Naive thymus-derived CD8-positive, alpha-beta T cell (primary cell): ENCODE results near the gene SPN. TPM values are rescaled to one million over a fixed set of nuclear protein-coding genes. Genes with fewer than 3 reads are reported as not detected.
A peak's percentile ranks its signal among the peaks of the same experiment; 100 is the strongest.
"Not testable (repeated sequence)": the region's sequence is repeated elsewhere in the genome, so short reads cannot be mapped to it uniquely, and the experiment has no call there.

Experiments
- ATAC-seq, 2 donors: fragments of 150-1000 bp; cut with Tn5 transposase in 1 of 2; sonication (Bioruptor Pico), chemical (Tn5 transposase) in 1 of 2; 1 replicate in 1 of 2; 2 replicates in 1 of 2; pipeline ENCODE4 v1.10.0; 2021; ENCODE audit warnings: mild to moderate bottlenecking in 2 of 2, moderate library complexity in 2 of 2
- POLR2A ChIA-PET: fragments of 350-600 bp; sonication (Branson Sonifier 250); formaldehyde crosslinking; loops from one replicate; lab custom pipeline; 2021; ENCODE audit warnings: antibody characterized with exemption; lab: Charles Lee
- DNase-seq, 10 donors: peaks; one replicate each; pipeline versions ENCODE4 v3.0.0 to v3.0.0-alpha.2; 2020 to 2022
- H3K27ac Mint-ChIP-seq, 10 donors: one replicate each; pipeline ENCODE4 v1.8.0; 2020 to 2022; ENCODE audit warnings: mild to moderate bottlenecking in 10 of 10, mixed read lengths in 10 of 10, moderate library complexity in 4 of 10, inconsistent platforms in 1 of 10
- H3K27me3 Mint-ChIP-seq, 5 donors: one replicate each; pipeline ENCODE4 v1.8.0; 2021 to 2022; ENCODE audit warnings: mixed read lengths in 5 of 5
- H3K36me3 Mint-ChIP-seq, 3 donors: one replicate each; pipeline ENCODE4 v1.8.0; 2020 to 2022; ENCODE audit warnings: mixed read lengths in 3 of 3, mild to moderate bottlenecking in 2 of 3, inconsistent platforms in 1 of 3
- H3K4me1 Mint-ChIP-seq, 4 donors: one replicate each; pipeline ENCODE4 v1.8.0; 2021 to 2022; ENCODE audit warnings: mixed read lengths in 4 of 4
- H3K4me3 Mint-ChIP-seq, 10 donors: one replicate each; pipeline ENCODE4 v1.8.0; 2020 to 2022; ENCODE audit warnings: mild to moderate bottlenecking in 10 of 10, mixed read lengths in 10 of 10, moderate library complexity in 6 of 10, inconsistent platforms in 1 of 10
- H3K9me3 Mint-ChIP-seq, 9 donors: one replicate each; pipeline ENCODE4 v1.8.0; 2020 to 2022; ENCODE audit warnings: mixed read lengths in 9 of 9, mild to moderate bottlenecking in 3 of 9, inconsistent platforms in 1 of 9, moderate library complexity in 1 of 9
- polyA plus RNA-seq, 3 donors: library from polyadenylated mRNA; unstranded; fragments of 300-500 nt; fragmentation: Illumina TruSeq; gene quantifications; one replicate each; pipeline ENCODE4 v1.2.3, GENCODE V29; 2021
- total RNA-seq, 8 experiments: library from RNA in 2 of 8; stranded (reverse) in 2 of 8; gene quantifications; one replicate each; pipeline ENCODE4 v1.2.3 and lab custom pipeline; 2021 to 2026

SPN gene
- total RNA-seq (10 to 100 TPM; 91.8 to 98.4 TPM), polyA plus RNA-seq (100 to 1,000 TPM in 2 of 3 donors, 10 to 100 TPM in 1; 92.9 to 124 (median 100) TPM), total RNA-seq (lab: John Stamatoyannopoulos, UW) (40.1 to 184 (median 149) reads per million in 6 experiments)

GRCh38 chr16:29663016-29663806 lies at the start of gene SPN:
Gene SPN, plus strand, starts transcription at chr16:29663247. Its CDS starts 482 bp downstream, at chr16:29663729.
- POLR2A ChIA-PET: interaction anchor here (0.5 to 2.2 kb wide), 17 partner anchors 11 to 403 kb away, joined by 3 to 11 read pairs (median 4); partner anchors contain the start of genes ALDOA, CDIPT, KIF22 and QPRT
- ATAC-seq: peak; percentile 28 to 38
- peak within 1 kb of the TSS; percentile 93 to 99 (median 96) for H3K4me3 Mint-ChIP-seq
- peaks cover 8 to 26% (median 15%) of the 10 kb centered on the region in 3 donors for H3K36me3 Mint-ChIP-seq
- H3K27ac Mint-ChIP-seq: peak within 1 kb of the TSS; percentile 94 to 100 (median 97)
- DNase-seq: peak in 6 of 10 donors; percentile 27 to 67 (median 39)
- H3K9me3 Mint-ChIP-seq: peaks cover 0 to 4% (median 0%) of the 10 kb centered on the region in 9 donors
- H3K27me3 Mint-ChIP-seq: peaks cover 0 to 3% (median 0%) of the 10 kb centered on the region in 5 donors
- peaks cover 39 to 77% (median 68%) of the 10 kb centered on the region in 4 donors for H3K4me1 Mint-ChIP-seq

DNA sequence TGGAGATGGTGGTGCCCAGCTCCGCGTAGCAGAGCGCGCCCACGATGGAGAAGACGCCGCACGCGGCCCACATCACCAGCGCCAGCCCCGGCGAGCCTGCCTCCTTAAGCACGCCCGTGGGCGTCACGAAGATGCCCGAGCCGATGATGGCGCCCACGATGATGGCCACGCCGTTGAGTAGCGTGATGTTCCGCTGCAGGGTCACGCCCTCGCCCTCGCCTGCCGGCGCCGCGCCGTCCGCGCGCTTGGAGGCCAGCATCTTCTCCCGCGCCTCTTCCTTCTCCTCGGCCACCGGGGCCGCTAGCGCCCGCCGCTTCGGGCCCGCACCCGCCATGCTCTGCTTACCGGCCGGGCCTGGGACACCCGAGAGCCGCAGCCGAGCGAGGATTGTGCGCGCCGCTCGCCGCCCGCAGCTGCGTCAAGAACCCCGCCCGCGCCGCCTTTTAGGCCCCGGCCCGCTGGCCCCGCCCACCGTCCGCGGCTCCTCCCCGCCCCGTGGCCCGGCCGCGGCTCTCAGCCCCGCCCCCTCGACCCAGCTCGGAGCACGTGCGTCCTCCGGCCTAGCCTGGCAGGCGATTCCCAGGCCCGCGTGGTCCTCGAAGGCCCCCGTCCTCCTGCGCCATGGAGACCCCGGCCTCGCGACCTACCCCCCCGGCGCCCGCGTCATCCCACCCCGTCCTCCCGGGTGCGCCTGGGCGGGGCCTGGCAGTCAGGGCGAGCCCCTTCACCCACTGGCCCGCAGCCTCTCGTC lies 49.6 kb upstream of the SPN start:
- POLR2A ChIA-PET: interaction anchor here (0.6 to 1.5 kb wide), 4 partner anchors 13 to 38 kb away, joined by 3 to 5 read pairs (median 4); no protein-coding TSS in a partner anchor
- peak; percentile 79 to 92 (median 86) for DNase-seq
- H3K9me3 Mint-ChIP-seq, H3K27me3 Mint-ChIP-seq, H3K36me3 Mint-ChIP-seq: not testable (repeated sequence)
- peak overlapping the region in 9 of 10 donors; percentile 82 to 95 (median 91) for H3K27ac Mint-ChIP-seq
- ATAC-seq: peak; percentile 68 to 75
- peak overlapping the region; percentile 85 to 98 (median 94) for H3K4me3 Mint-ChIP-seq
- peaks cover 10 to 28% (median 24%) of the 10 kb centered on the region in 4 donors for H3K4me1 Mint-ChIP-seq

DNA sequence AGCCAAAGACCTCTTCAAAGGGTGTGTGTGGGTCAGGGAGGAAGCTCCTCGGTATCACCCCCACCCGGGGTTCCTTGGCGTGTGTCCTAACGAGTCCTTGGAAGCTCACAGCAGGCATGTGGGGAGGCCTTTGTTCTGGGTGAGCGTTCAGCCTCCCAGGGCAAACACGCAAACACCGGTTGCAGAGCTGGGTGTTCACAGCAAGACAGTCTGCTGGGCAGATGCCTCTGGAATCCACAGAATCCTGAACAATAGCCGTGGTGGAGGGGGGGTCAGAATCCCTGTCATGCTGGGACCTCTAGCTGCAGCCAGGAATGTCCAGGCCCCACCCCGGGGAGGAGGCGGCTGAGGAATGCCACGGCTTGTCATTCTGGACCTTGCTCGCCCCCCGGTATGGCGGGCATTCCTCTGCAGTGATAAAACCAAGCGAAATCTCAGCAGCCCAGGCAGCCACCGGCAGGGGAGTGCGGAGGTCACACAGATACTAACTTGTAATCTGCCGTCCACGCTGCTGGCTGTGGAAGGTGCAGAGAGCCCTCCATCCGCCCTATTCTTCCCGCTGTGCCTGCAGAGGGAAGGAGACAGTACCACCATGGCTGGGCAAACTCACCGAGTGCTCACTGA lies 48.2 kb upstream of the SPN start:
- H3K4me3 Mint-ChIP-seq: peak overlapping the region in 2 of 10 donors; percentile 4 to 19
- POLR2A ChIA-PET: not testable (repeated sequence)

DNA sequence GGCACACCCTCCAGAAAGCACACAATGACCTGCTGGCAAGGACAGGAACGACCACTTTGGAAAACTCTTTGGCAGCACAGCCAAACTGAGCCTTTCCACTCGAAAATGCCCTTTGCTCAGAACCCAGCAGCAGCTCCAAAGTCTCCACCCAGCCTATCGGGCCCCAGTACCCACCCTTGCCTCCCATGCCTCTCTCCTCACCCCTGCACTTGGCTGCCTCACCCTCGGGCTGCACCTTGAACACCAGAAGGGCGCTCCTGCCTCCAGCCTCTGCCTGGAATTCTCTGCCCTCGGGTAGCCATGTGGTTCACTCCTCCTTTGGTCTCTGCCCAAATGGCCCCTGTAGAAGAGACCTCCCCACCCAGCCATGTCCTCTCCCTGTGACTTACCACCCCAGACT lies 46.9 kb upstream of the SPN start:
- H3K9me3 Mint-ChIP-seq, ATAC-seq, H3K36me3 Mint-ChIP-seq, H3K27me3 Mint-ChIP-seq, POLR2A ChIA-PET, DNase-seq: not testable (repeated sequence)
- H3K4me3 Mint-ChIP-seq: peak overlapping the region in 1 of 10 donors; percentile 44
- H3K27ac Mint-ChIP-seq: peak overlapping the region in 2 of 10 donors; percentile 56 to 59
- peaks cover 8 to 16% (median 14%) of the 10 kb centered on the region in 4 donors for H3K4me1 Mint-ChIP-seq

More for the DNA sequence above, 48.2 kb upstream of the SPN start:
- not testable (repeated sequence) for H3K36me3 Mint-ChIP-seq, H3K27ac Mint-ChIP-seq, DNase-seq, H3K9me3 Mint-ChIP-seq, H3K27me3 Mint-ChIP-seq, ATAC-seq
- peaks cover 8 to 21% (median 17%) of the 10 kb centered on the region in 4 donors for H3K4me1 Mint-ChIP-seq

GRCh38 chr16:29620591-29620990 lies 42.5 kb upstream of the SPN start:
- H3K36me3 Mint-ChIP-seq, H3K27ac Mint-ChIP-seq, H3K9me3 Mint-ChIP-seq, H3K4me1 Mint-ChIP-seq, POLR2A ChIA-PET, H3K27me3 Mint-ChIP-seq, H3K4me3 Mint-ChIP-seq: not testable (repeated sequence)
- peak in 1 of 2 donors; percentile 56 for ATAC-seq
- DNase-seq: peak in 1 of 10 donors; percentile 26

DNA sequence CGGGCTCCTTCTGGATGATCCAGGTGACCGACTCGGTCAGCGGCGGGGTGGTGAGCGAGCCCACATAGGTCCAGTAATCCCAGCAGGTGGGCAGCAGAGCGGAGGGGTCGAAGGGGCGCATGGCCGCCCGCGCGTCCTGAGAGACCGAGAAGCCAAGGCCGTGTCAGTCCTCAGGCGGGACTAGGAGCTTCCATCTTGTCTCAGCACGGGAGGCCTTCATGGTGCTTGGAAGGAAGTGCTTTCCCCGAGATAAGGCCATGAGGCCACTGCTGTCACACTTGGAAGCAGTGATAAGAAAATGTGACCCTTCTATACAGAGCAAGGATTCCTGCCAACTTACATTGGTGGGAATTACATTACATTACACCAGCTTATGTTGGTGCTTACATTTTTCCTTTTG lies 40.3 kb upstream of the SPN start:
- peaks cover 5 to 13% (median 11%) of the 10 kb centered on the region in 4 donors for H3K4me1 Mint-ChIP-seq
- POLR2A ChIA-PET, H3K4me3 Mint-ChIP-seq, H3K27ac Mint-ChIP-seq, DNase-seq, H3K27me3 Mint-ChIP-seq, H3K36me3 Mint-ChIP-seq, ATAC-seq, H3K9me3 Mint-ChIP-seq: not testable (repeated sequence)

DNA sequence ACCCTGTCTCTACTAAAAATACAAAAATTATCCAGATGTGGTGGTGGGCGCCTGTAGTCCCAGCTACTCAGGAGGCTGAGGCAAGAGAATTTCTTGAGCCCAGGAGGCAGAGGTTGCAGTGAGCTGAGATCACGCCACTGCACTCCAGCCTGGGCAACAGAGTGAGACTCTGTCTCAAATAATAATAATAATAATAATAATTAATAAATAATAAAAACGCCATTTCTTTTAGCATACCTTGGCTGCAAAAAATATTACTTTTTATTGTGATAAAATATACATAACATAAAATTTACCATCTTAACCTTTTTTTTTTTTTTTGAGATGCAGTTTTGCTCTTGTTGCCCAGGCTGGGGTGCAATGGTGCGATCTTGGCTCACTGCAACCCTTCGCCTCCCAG lies 39.8 kb upstream of the SPN start:
- H3K4me1 Mint-ChIP-seq: peaks cover 5 to 15% (median 12%) of the 10 kb centered on the region in 4 donors
- H3K27me3 Mint-ChIP-seq, POLR2A ChIA-PET: not testable (repeated sequence)

GRCh38 chr16:29625114-29625513 lies 37.9 kb upstream of the SPN start:
- H3K9me3 Mint-ChIP-seq, ATAC-seq, POLR2A ChIA-PET, H3K27me3 Mint-ChIP-seq, H3K36me3 Mint-ChIP-seq, H3K4me3 Mint-ChIP-seq, H3K27ac Mint-ChIP-seq, DNase-seq: not testable (repeated sequence)
- H3K4me1 Mint-ChIP-seq: peaks cover 7 to 20% (median 14%) of the 10 kb centered on the region in 4 donors

More for the DNA sequence above, 39.8 kb upstream of the SPN start:
- H3K36me3 Mint-ChIP-seq, H3K4me3 Mint-ChIP-seq, ATAC-seq, H3K27ac Mint-ChIP-seq, H3K9me3 Mint-ChIP-seq, DNase-seq: not testable (repeated sequence)

- peak; percentile 82 to 85 for ATAC-seq
- Mint-ChIP-seq H3K27ac (peak overlapping the region; percentile 60 to 94 (median 89)), H3K4me1 (peaks cover 7 to 20% (median 14%) of the 10 kb centered on the region in 4 donors), H3K4me3 (peak overlapping the region; percentile 12 to 78 (median 62))
- H3K27me3 Mint-ChIP-seq, H3K36me3 Mint-ChIP-seq, H3K9me3 Mint-ChIP-seq, POLR2A ChIA-PET: not testable (repeated sequence)
- DNase-seq: peak in 8 of 10 donors; percentile 24 to 68 (median 48)
Observed at GRCh38 chr16:29626778-29627331, 36.2 kb upstream of the SPN start.

GRCh38 chr16:29627661-29628075 lies 35.4 kb upstream of the SPN start:
- Mint-ChIP-seq H3K27ac (peak overlapping the region in 6 of 10 donors; percentile 50 to 94 (median 90)), H3K4me1 (peaks cover 7 to 20% (median 14%) of the 10 kb centered on the region in 4 donors), H3K4me3 (peak overlapping the region in 7 of 10 donors; percentile 2 to 75 (median 60))
- H3K27me3 Mint-ChIP-seq, H3K9me3 Mint-ChIP-seq, H3K36me3 Mint-ChIP-seq, POLR2A ChIA-PET: not testable (repeated sequence)
- ATAC-seq (peak; percentile 56 to 61), DNase-seq (peak in 5 of 10 donors; percentile 30 to 70 (median 39))

- H3K27me3 Mint-ChIP-seq, H3K27ac Mint-ChIP-seq, DNase-seq, ATAC-seq, H3K9me3 Mint-ChIP-seq, POLR2A ChIA-PET, H3K36me3 Mint-ChIP-seq: not testable (repeated sequence)
- Mint-ChIP-seq H3K4me3 (peak overlapping the region in 2 of 10 donors; percentile 20 to 26), H3K4me1 (peaks cover 7 to 20% (median 14%) of the 10 kb centered on the region in 4 donors)
Observed at GRCh38 chr16:29628707-29629106, 34.3 kb upstream of the SPN start.

DNA sequence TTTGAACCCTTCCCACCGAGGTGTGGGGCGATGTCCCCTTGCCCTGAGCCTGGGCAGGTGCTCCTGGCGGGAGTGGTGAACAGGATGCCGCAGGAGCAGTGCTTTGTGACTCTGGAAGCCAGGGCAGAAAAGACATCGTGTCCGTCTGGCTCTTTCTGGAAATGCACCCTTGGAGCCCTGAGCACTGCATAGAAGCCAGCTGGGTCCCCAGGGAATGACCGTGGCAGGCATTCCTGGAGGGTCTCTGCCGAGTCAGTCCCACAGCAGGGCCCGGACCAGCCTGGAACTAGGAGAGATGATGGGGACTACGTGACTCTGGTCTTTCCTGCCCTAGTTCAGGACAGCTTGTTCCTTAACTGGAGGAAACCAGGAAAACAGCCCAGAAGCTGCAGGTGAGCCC lies 33.7 kb upstream of the SPN start:
- not testable (repeated sequence) for H3K27me3 Mint-ChIP-seq
- H3K4me1 Mint-ChIP-seq: peaks cover 7 to 20% (median 14%) of the 10 kb centered on the region in 4 donors
- H3K27ac Mint-ChIP-seq: peak overlapping the region in 5 of 10 donors; percentile 9 to 72 (median 47)

More for the DNA sequence above, 33.7 kb upstream of the SPN start:
- POLR2A ChIA-PET, H3K36me3 Mint-ChIP-seq, ATAC-seq, H3K9me3 Mint-ChIP-seq, DNase-seq: not testable (repeated sequence)
- H3K4me3 Mint-ChIP-seq: peak overlapping the region in 3 of 10 donors; percentile 20 to 26 (median 22)
